Liver (tissue), 9 donors: ENCODE measurements around the gene SYNDIG1. TPM values are rescaled to one million over a fixed set of nuclear protein-coding genes. Genes with fewer than 3 reads are reported as not detected.

Experiments
- DNase-seq: peaks from one replicate; pipeline ENCODE4 v3.0.0-alpha.2; 2017; ENCODE audit warnings: low spot score
- H3K27ac ChIP-seq, 2 donors: one replicate each; pipeline ENCODE4 v1.7.0; 2013; ENCODE audit warnings: inconsistent platforms in 2 of 2, low read length in 2 of 2, control low read depth in 1 of 2, low read depth in 1 of 2, mild to moderate bottlenecking in 1 of 2
- H3K27me3 ChIP-seq, 4 donors: one replicate each; pipeline versions ENCODE4 v1.6.1 to v1.7.0; 2013; ENCODE audit warnings: low read length in 3 of 4, inconsistent platforms in 1 of 4, mild to moderate bottlenecking in 1 of 4, moderate library complexity in 1 of 4; ENCODE audit not compliant: control insufficient read depth in 4 of 4, insufficient read depth in 4 of 4
- H3K36me3 ChIP-seq, 4 donors: one replicate each; pipeline versions ENCODE4 v1.6.1 to v1.7.0; 2013; ENCODE audit warnings: low read length in 3 of 4, mild to moderate bottlenecking in 3 of 4, low read depth in 1 of 4, moderate library complexity in 1 of 4; ENCODE audit not compliant: control insufficient read depth in 4 of 4, insufficient read depth in 3 of 4
- H3K4me1 ChIP-seq, 4 donors: one replicate each; pipeline versions ENCODE4 v1.6.1 to v1.7.0; 2013; ENCODE audit warnings: low read length in 3 of 4, mild to moderate bottlenecking in 3 of 4, moderate library complexity in 1 of 4; ENCODE audit not compliant: control insufficient read depth in 4 of 4, insufficient read depth in 4 of 4
- H3K4me3 ChIP-seq, 3 donors: one replicate each; pipeline versions ENCODE4 v1.6.1 to v1.7.0; 2013; ENCODE audit warnings: low read length in 3 of 3, control low read depth in 1 of 3, low read depth in 1 of 3, mild to moderate bottlenecking in 1 of 3
- H3K9ac ChIP-seq, 2 donors: one replicate each; pipeline ENCODE4 v1.7.0; 2013; ENCODE audit warnings: low read length in 2 of 2, mild to moderate bottlenecking in 2 of 2, moderate library complexity in 2 of 2, control low read depth in 1 of 2, low read depth in 1 of 2
- H3K9me3 ChIP-seq, 4 donors: one replicate each; pipeline versions ENCODE4 v1.6.1 to v1.7.0; 2013; ENCODE audit warnings: low read length in 3 of 4; ENCODE audit not compliant: control insufficient read depth in 4 of 4
- EGR1 ChIP-seq, 2 donors: IDR thresholded peaks; 2 replicates each; pipeline ENCODE4 v1.6.1; 2016 to 2018; ENCODE audit warnings: antibody characterized with exemption in 2 of 2, low read depth in 2 of 2
- FOXA1 ChIP-seq: IDR thresholded peaks from 2 replicates; pipeline ENCODE4 v1.6.1; 2016; ENCODE audit warnings: antibody characterized with exemption
- FOXA2 ChIP-seq: IDR thresholded peaks from 2 replicates; pipeline ENCODE4 v1.6.1; 2016; ENCODE audit warnings: antibody characterized with exemption
- GABPA ChIP-seq, 2 donors: IDR thresholded peaks in 1 of 2; conservative IDR thresholded peaks in 1 of 2; 2 replicates each; pipeline ENCODE4 v1.6.1; 2016; ENCODE audit warnings: antibody characterized with exemption in 2 of 2, mild to moderate bottlenecking in 1 of 2, moderate library complexity in 1 of 2
- HNF4A ChIP-seq, 2 donors: conservative IDR thresholded peaks; 2 replicates each; pipeline ENCODE4 v1.6.1; 2016; ENCODE audit warnings: antibody characterized with exemption in 2 of 2, mild to moderate bottlenecking in 2 of 2
- HNF4G ChIP-seq: IDR thresholded peaks from 2 replicates; pipeline ENCODE4 v1.6.1; 2016; ENCODE audit warnings: antibody characterized with exemption
- JUND ChIP-seq, 2 donors: IDR thresholded peaks; 2 replicates each; pipeline ENCODE4 v1.6.1; 2016; ENCODE audit warnings: antibody characterized with exemption in 2 of 2
- NR2F2 ChIP-seq: IDR thresholded peaks from 2 replicates; pipeline ENCODE4 v1.6.1; 2016; ENCODE audit warnings: antibody characterized with exemption
- RAD21 ChIP-seq, 2 donors: IDR thresholded peaks; 2 replicates each; pipeline ENCODE4 v1.6.1; 2016; ENCODE audit warnings: antibody characterized with exemption in 2 of 2, mild to moderate bottlenecking in 2 of 2
- RXRA ChIP-seq, 2 donors: IDR thresholded peaks; 2 replicates each; pipeline ENCODE4 v1.6.1; 2017 to 2018; ENCODE audit warnings: antibody characterized with exemption in 2 of 2, mild to moderate bottlenecking in 1 of 2
- SP1 ChIP-seq: IDR thresholded peaks from 2 replicates; pipeline ENCODE4 v1.6.1; 2018; ENCODE audit warnings: antibody characterized with exemption, mild to moderate bottlenecking
- TAF1 ChIP-seq: conservative IDR thresholded peaks from 2 replicates; pipeline ENCODE4 v1.6.1; 2016; ENCODE audit warnings: antibody characterized with exemption, mild to moderate bottlenecking
- YY1 ChIP-seq: IDR thresholded peaks from 2 replicates; pipeline ENCODE4 v1.6.1; 2016; ENCODE audit warnings: antibody characterized with exemption, mild to moderate bottlenecking
- WGBS: extraction: QIAGEN DNeasy Blood & Tissue Kit; methylation state at CpG from one replicate; pipeline ENCODE4 v1.1.7; 2013; 5-methylcytosine and 5-hydroxymethylcytosine counted together
- polyA plus RNA-seq, 2 donors: library from polyadenylated mRNA; stranded (reverse) in 1 of 2; unstranded in 1 of 2; fragments of 200-250 nt in 1 of 2; fragments of >200 nt in 1 of 2; fragmentation: Nextera tagmentation in 1 of 2; extraction: Ambion mirVana in 1 of 2; gene quantifications; one replicate each; pipeline versions ENCODE4 v1.2.1 to v1.2.3, GENCODE V29; 2013 to 2015
- total RNA-seq, 2 donors: library from RNA; depleted of rRNA; stranded (reverse); fragments of >200 nt; gene quantifications; one replicate each; pipeline ENCODE4 v1.2.3, GENCODE V29; 2014
- TF ChIP-seq, protein P1 (sequence below): IDR thresholded peaks from 2 replicates; pipeline ENCODE4 v1.6.1; 2016; ENCODE audit warnings: antibody characterized with exemption, mild to moderate bottlenecking
- TF ChIP-seq, protein P2 (sequence below): IDR thresholded peaks from 2 replicates; pipeline ENCODE4 v1.6.1; 2016; ENCODE audit warnings: antibody characterized with exemption
- TF ChIP-seq, protein P3 (sequence below): IDR thresholded peaks from 2 replicates; pipeline ENCODE4 v1.6.1; 2016; ENCODE audit warnings: antibody characterized with exemption
- TF ChIP-seq, protein P4 (sequence below): IDR thresholded peaks from 2 replicates; pipeline ENCODE4 v1.6.1; 2016; ENCODE audit warnings: antibody characterized with exemption
- TF ChIP-seq, protein P5 (sequence below): fragments of 150-350 bp; IDR thresholded peaks from 2 replicates; pipeline ENCODE4 v1.5.1; 2017; ENCODE audit warnings: improper control_type of control experiment, low read depth, low read length; ENCODE audit not compliant: missing input control
- donor health status: healthy.
- donor health status: healthy.
- donor health status: healthy.
- donor health status: healthy.
- donor health status: healthy.

SYNDIG1 gene
- total and polyA plus RNA-seq, 4 donors, result 0.05 to 0.08 TPM; not detected in 2

DNA sequence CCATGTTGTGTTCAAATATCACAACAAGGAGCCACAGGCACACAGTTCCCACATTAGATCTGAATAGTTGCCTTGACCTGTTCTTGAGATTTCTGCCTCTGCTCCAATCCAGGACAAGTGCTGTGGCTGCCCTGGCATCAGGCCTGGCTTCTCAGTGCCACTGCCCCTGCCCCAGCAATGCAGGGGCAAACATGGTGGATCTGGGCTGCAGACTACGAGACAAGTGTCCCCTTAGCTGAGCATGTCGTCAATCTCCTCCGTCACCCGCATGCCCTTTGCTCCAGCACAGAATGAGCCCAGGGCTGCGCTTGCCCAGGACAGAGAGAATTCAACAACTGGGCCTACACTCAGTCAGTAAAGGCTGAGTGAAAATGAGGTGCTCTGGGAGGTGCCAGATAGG is 201.6 kb downstream of the SYNDIG1 start:
- 90% methylated on average over 5 of the region's 5 CpGs for WGBS
- H3K4me1 ChIP-seq, result no peaks in the 10 kb centered on the region
- TF ChIP-seq NR2F2 (no peak), RAD21 (IDR thresholded peaks at IDR 0.05) (no peak), TAF1 (no peak), JUND (IDR thresholded peaks at IDR 0.05) (no peak), FOXA1 (no peak)
- TF ChIP-seq, protein P1, sequence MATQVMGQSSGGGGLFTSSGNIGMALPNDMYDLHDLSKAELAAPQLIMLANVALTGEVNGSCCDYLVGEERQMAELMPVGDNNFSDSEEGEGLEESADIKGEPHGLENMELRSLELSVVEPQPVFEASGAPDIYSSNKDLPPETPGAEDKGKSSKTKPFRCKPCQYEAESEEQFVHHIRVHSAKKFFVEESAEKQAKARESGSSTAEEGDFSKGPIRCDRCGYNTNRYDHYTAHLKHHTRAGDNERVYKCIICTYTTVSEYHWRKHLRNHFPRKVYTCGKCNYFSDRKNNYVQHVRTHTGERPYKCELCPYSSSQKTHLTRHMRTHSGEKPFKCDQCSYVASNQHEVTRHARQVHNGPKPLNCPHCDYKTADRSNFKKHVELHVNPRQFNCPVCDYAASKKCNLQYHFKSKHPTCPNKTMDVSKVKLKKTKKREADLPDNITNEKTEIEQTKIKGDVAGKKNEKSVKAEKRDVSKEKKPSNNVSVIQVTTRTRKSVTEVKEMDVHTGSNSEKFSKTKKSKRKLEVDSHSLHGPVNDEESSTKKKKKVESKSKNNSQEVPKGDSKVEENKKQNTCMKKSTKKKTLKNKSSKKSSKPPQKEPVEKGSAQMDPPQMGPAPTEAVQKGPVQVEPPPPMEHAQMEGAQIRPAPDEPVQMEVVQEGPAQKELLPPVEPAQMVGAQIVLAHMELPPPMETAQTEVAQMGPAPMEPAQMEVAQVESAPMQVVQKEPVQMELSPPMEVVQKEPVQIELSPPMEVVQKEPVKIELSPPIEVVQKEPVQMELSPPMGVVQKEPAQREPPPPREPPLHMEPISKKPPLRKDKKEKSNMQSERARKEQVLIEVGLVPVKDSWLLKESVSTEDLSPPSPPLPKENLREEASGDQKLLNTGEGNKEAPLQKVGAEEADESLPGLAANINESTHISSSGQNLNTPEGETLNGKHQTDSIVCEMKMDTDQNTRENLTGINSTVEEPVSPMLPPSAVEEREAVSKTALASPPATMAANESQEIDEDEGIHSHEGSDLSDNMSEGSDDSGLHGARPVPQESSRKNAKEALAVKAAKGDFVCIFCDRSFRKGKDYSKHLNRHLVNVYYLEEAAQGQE, result no peak
- TF ChIP-seq, protein P2, sequence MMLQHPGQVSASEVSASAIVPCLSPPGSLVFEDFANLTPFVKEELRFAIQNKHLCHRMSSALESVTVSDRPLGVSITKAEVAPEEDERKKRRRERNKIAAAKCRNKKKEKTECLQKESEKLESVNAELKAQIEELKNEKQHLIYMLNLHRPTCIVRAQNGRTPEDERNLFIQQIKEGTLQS, result no peak

DNA sequence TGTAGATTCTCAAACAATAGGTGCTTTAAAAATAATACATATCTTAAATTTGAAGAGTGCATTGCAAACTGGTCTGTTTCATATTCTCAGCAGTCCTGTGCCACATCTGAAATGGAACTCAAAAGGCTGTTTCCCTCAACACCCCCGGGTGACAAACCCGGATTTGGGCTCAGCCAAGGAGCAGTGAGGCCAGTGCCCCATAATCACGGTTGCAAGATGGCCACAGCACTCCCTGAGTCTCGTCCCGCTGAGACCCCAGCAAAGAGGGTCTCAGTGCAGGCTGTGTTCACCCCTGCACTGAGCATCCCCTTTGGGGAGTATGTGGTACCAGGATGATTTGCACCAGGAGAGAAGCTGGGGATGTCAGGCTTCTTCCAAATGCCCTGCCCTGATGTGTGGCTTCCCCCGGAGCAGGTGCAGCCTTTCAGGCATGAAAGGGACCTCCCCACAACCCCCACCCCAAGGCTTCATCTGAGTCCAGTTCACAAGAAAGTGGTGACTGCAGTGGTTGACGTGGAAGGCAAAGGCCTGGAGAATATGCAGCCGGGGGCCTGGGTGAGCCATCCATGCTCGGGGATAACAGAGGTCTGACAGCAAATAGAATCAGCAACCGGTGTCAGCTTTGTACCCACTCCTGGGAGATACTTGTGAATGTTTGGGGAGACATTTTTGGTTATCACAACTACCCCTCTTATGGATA is 202.9 kb downstream of the SYNDIG1 start:
- H3K4me1 ChIP-seq, result no peaks in the 10 kb centered on the region
- TF ChIP-seq HNF4G (no peak), TAF1 (no peak), HNF4A (conservative IDR thresholded peaks at IDR 0.05) (no peak), JUND (IDR thresholded peaks at IDR 0.05) (no peak), RXRA (IDR thresholded peaks at IDR 0.05) (no peak), RAD21 (IDR thresholded peaks at IDR 0.05) (no peak), EGR1 (IDR thresholded peaks at IDR 0.05; ENCODE audit: low read depth in 2 of 2) (no peak), NR2F2 (no peak), SP1 (no peak), YY1 (no peak), GABPA (IDR thresholded peaks at IDR 0.05 in 1 of 2, conservative IDR thresholded peaks at IDR 0.05 in 1 of 2) (no peak), FOXA1 (no peak), FOXA2 (no peak)
- TF ChIP-seq, protein P3, sequence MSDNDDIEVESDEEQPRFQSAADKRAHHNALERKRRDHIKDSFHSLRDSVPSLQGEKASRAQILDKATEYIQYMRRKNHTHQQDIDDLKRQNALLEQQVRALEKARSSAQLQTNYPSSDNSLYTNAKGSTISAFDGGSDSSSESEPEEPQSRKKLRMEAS, result no peak
- TF ChIP-seq, protein P1, result no peak
- TF ChIP-seq, protein P2, result no peak
- TF ChIP-seq, protein P4, sequence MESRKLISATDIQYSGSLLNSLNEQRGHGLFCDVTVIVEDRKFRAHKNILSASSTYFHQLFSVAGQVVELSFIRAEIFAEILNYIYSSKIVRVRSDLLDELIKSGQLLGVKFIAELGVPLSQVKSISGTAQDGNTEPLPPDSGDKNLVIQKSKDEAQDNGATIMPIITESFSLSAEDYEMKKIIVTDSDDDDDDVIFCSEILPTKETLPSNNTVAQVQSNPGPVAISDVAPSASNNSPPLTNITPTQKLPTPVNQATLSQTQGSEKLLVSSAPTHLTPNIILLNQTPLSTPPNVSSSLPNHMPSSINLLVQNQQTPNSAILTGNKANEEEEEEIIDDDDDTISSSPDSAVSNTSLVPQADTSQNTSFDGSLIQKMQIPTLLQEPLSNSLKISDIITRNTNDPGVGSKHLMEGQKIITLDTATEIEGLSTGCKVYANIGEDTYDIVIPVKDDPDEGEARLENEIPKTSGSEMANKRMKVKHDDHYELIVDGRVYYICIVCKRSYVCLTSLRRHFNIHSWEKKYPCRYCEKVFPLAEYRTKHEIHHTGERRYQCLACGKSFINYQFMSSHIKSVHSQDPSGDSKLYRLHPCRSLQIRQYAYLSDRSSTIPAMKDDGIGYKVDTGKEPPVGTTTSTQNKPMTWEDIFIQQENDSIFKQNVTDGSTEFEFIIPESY, result no peak
- TF ChIP-seq, protein P5, sequence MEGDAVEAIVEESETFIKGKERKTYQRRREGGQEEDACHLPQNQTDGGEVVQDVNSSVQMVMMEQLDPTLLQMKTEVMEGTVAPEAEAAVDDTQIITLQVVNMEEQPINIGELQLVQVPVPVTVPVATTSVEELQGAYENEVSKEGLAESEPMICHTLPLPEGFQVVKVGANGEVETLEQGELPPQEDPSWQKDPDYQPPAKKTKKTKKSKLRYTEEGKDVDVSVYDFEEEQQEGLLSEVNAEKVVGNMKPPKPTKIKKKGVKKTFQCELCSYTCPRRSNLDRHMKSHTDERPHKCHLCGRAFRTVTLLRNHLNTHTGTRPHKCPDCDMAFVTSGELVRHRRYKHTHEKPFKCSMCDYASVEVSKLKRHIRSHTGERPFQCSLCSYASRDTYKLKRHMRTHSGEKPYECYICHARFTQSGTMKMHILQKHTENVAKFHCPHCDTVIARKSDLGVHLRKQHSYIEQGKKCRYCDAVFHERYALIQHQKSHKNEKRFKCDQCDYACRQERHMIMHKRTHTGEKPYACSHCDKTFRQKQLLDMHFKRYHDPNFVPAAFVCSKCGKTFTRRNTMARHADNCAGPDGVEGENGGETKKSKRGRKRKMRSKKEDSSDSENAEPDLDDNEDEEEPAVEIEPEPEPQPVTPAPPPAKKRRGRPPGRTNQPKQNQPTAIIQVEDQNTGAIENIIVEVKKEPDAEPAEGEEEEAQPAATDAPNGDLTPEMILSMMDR, result no peak
- no peak overlapping the region for H3K27ac ChIP-seq
- no peaks in the 10 kb centered on the region for H3K36me3 ChIP-seq
- H3K9me3 ChIP-seq, result no peaks in the 10 kb centered on the region
- no peak overlapping the region for H3K9ac ChIP-seq
- no peak overlapping the region for H3K4me3 ChIP-seq
- no peaks in the 10 kb centered on the region for H3K27me3 ChIP-seq
- WGBS, result 82% methylated on average over 10 of the region's 10 CpGs
- no peak for DNase-seq

More for the DNA sequence above, 201.6 kb downstream of the SYNDIG1 start:
- Histone ChIP-seq H3K36me3 (no peaks in the 10 kb centered on the region), H3K4me3 (no peak overlapping the region), H3K9me3 (no peaks in the 10 kb centered on the region), H3K27ac (no peak overlapping the region), H3K9ac (no peak overlapping the region), H3K27me3 (no peaks in the 10 kb centered on the region)
- no peak for DNase-seq
